Neural progenitor cell (in vitro differentiated cells): ENCODE results near the gene FAF1. TPM values are rescaled to one million over a fixed set of nuclear protein-coding genes. Genes with fewer than 3 reads are reported as not detected.

ENCODE experiments used
- DNase-seq: peaks from one replicate; pipeline ENCODE4 v3.0.0-alpha.2; 2016; ENCODE audit warnings: low spot score
- H2AFZ ChIP-seq: fragments of 200-600 bp; sonication (generic); replicated peaks from 2 replicates; pipeline ENCODE4 v1.6.1; 2016; ENCODE audit warnings: antibody characterized with exemption
- H3F3A ChIP-seq: fragments of 200-600 bp; sonication (generic); 2 replicates; pipeline ENCODE4 v1.6.1; 2016; ENCODE audit warnings: antibody characterized with exemption, low read depth
- H3K27ac ChIP-seq: fragments of 200-600 bp; sonication (generic); 2 replicates; pipeline ENCODE4 v1.5.1; 2016; ENCODE audit warnings: mild to moderate bottlenecking
- H3K27me3 ChIP-seq: fragments of 200-600 bp; sonication (generic); 2 replicates; pipeline ENCODE4 v1.6.1; 2016; ENCODE audit warnings: mild to moderate bottlenecking, moderate library complexity
- H3K36me3 ChIP-seq: fragments of 200-600 bp; sonication (generic); 2 replicates; pipeline ENCODE4 v1.5.1; 2016
- H3K4me1 ChIP-seq: fragments of 200-600 bp; sonication (generic); 2 replicates; pipeline ENCODE4 v1.6.1; 2016; ENCODE audit warnings: mixed run types
- H3K4me2 ChIP-seq: fragments of 200-600 bp; sonication (generic); 2 replicates; pipeline ENCODE4 v1.6.1; 2016
- H3K4me3 ChIP-seq: fragments of 200-600 bp; sonication (generic); 2 replicates; pipeline ENCODE4 v1.5.1; 2016
- H3K79me2 ChIP-seq: fragments of 200-600 bp; sonication (generic); 2 replicates; pipeline ENCODE4 v1.6.1; 2016; ENCODE audit warnings: low read depth
- H3K9ac ChIP-seq: fragments of 200-600 bp; sonication (generic); 2 replicates; pipeline ENCODE4 v1.6.1; 2016
- H3K9me3 ChIP-seq: fragments of 200-600 bp; sonication (generic); 2 replicates; pipeline ENCODE4 v1.5.1; 2016; ENCODE audit warnings: low read depth
- H4K20me1 ChIP-seq: fragments of 200-600 bp; sonication (generic); 2 replicates; pipeline ENCODE4 v1.6.1; 2016; ENCODE audit warnings: low read depth
- H3K27ac Mint-ChIP-seq: 3 replicates; pipeline ENCODE4 v1.8.0; 2021; ENCODE audit warnings: mixed read lengths
- H3K27me3 Mint-ChIP-seq: 2 replicates; pipeline ENCODE4 v1.8.0; 2022; ENCODE audit warnings: low read depth, mild to moderate bottlenecking, inconsistent platforms, moderate library complexity, mixed read lengths; ENCODE audit not compliant: insufficient read depth
- H3K36me3 Mint-ChIP-seq: 3 replicates; pipeline ENCODE4 v1.8.0; 2021; ENCODE audit warnings: mixed read lengths
- H3K4me1 Mint-ChIP-seq: 3 replicates; pipeline ENCODE4 v1.8.0; 2021; ENCODE audit warnings: mixed read lengths
- H3K4me3 Mint-ChIP-seq: 3 replicates; pipeline ENCODE4 v1.8.0; 2021; ENCODE audit warnings: mild to moderate bottlenecking, moderate library complexity, mixed read lengths
- H3K9me3 Mint-ChIP-seq: 3 replicates; pipeline ENCODE4 v1.8.0; 2020; ENCODE audit warnings: mixed read lengths
- EZH2 ChIP-seq: fragments of 200-600 bp; sonication (generic); IDR thresholded peaks from 2 replicates; pipeline ENCODE4 v1.6.1; 2017; ENCODE audit warnings: antibody characterized with exemption, mild to moderate bottlenecking, moderate library complexity
- EZH2phosphoT487 ChIP-seq: fragments of 200-600 bp; sonication (generic); IDR thresholded peaks from 2 replicates; pipeline ENCODE4 v1.6.1; 2017; ENCODE audit warnings: antibody characterized with exemption
- total RNA-seq: library from RNA; depleted of rRNA; stranded (reverse); fragments of >200 nt; gene quantifications from 2 replicates; pipeline ENCODE4 v1.2.3, GENCODE V29; 2015; ENCODE audit warnings: low replicate concordance
- TF ChIP-seq, protein P1 (sequence below): fragments of 200-600 bp; sonication (generic); IDR thresholded peaks from 2 replicates; pipeline ENCODE4 v1.5.1; 2017; ENCODE audit warnings: antibody characterized with exemption, mild to moderate bottlenecking

FAF1 gene
- total RNA-seq, 1 donor from 2014 or later = 103 TPM

DNA sequence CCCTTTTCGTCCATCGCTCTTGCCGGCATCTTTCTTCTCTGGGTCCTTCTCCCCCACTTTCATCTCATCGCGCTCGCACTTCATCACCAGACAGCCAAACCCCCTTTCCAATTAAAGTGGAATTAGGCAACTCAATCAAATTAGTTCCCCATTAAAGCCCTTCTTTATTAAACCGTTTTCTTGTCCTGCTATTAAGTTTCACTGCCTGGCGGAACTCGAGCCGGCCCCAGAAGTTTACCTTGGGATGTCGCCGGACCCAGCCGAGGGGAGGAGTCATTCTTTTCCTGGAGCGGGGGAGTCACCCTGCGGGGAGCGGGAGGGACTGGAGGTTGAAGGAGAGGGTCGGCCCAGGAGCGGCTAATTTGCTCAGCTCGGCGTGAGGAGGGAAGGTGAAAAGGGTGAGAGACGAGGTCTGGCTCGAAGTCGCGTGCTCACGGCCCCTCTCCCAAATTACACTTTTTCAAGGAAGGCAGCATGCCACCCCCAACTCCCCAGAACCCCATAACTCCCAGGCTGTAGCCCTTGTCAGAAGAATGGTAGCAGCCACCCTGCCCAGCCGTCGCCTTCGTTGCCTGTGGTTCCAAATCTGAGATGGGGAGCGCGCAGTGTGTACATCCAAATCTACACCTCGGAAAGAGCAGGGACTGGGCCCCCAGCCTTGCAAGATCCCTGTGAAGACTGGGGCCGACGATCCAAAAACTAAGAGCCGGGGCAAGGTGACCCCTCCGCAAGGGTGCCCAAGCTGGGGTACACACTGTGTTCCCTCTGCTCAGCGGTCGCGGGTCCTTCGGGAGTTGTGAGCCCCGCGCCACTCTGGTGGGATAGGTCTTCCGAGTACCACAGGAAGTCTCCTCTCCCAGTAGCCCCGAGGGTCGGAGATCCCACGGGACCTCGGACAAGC lies 543.3 kb downstream of the FAF1 start:
- H3K27ac Mint-ChIP-seq = no peak overlapping the region

DNA sequence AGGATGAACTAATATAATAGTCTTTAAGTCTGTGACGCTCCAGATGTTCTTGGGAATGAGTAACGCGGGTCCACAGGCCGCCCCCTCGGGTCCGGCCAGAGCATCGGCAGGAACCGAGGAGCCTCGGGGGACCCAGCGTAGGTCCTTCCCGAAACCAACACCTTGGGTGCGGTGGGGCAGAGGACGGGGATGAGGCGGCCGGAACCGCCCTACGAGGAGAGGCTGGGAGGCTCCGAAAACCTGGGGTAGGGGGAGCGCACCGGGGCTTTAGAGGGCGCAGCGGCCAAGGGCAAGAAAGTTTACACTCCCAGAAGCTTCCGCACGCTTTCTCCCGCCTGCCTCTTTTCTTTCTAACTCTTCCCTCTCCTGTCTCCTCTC lies 543.9 kb downstream of the FAF1 start:
- Histone ChIP-seq H3K27me3 (peaks cover 100% of the 10 kb centered on the region), H3F3A (peaks cover 31% of the 10 kb centered on the region), H3K4me2 (peak overlapping the region; percentile 69), H3K79me2 (no peaks in the 10 kb centered on the region), H4K20me1 (peaks cover 50% of the 10 kb centered on the region), H3K4me3 (peak overlapping the region; percentile 24), H3K27ac (no peak overlapping the region), H3K36me3 (no peaks in the 10 kb centered on the region), H2AFZ (no peak overlapping the region), H3K4me1 (peaks cover 16% of the 10 kb centered on the region), H3K9ac (no peak overlapping the region), H3K9me3 (no peaks in the 10 kb centered on the region)
- Mint-ChIP-seq H3K4me1 (peaks cover 23% of the 10 kb centered on the region), H3K4me3 (peak overlapping the region; percentile 53), H3K36me3 (peaks cover 7% of the 10 kb centered on the region), H3K9me3 (peaks cover 8% of the 10 kb centered on the region), H3K27ac (no peak overlapping the region), H3K27me3 (peaks cover 67% of the 10 kb centered on the region)
- DNase-seq = peak; percentile 9
- no peak for TF ChIP-seq EZH2phosphoT487
- peak; percentile 75 for TF ChIP-seq EZH2

More for the DNA sequence above, 543.3 kb downstream of the FAF1 start:
- Histone ChIP-seq H3K36me3 (no peaks in the 10 kb centered on the region), H3F3A (peaks cover 31% of the 10 kb centered on the region), H3K79me2 (no peaks in the 10 kb centered on the region), H3K4me1 (peaks cover 16% of the 10 kb centered on the region), H4K20me1 (peaks cover 55% of the 10 kb centered on the region), H3K9ac (no peak overlapping the region), H2AFZ (no peak overlapping the region), H3K9me3 (no peaks in the 10 kb centered on the region), H3K27ac (no peak overlapping the region), H3K27me3 (peaks cover 100% of the 10 kb centered on the region), H3K4me2 (peak overlapping the region; percentile 69), H3K4me3 (peak overlapping the region; percentile 23)
- H3K9me3 Mint-ChIP-seq = peaks cover 8% of the 10 kb centered on the region
- peak; percentile 78 for TF ChIP-seq EZH2phosphoT487
- peak; percentile 74 for TF ChIP-seq EZH2
- TF ChIP-seq, protein P1, sequence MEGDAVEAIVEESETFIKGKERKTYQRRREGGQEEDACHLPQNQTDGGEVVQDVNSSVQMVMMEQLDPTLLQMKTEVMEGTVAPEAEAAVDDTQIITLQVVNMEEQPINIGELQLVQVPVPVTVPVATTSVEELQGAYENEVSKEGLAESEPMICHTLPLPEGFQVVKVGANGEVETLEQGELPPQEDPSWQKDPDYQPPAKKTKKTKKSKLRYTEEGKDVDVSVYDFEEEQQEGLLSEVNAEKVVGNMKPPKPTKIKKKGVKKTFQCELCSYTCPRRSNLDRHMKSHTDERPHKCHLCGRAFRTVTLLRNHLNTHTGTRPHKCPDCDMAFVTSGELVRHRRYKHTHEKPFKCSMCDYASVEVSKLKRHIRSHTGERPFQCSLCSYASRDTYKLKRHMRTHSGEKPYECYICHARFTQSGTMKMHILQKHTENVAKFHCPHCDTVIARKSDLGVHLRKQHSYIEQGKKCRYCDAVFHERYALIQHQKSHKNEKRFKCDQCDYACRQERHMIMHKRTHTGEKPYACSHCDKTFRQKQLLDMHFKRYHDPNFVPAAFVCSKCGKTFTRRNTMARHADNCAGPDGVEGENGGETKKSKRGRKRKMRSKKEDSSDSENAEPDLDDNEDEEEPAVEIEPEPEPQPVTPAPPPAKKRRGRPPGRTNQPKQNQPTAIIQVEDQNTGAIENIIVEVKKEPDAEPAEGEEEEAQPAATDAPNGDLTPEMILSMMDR = no peak
- peak; percentile 61 for DNase-seq
- H3K4me1 Mint-ChIP-seq = peaks cover 23% of the 10 kb centered on the region
- peaks cover 72% of the 10 kb centered on the region for H3K27me3 Mint-ChIP-seq
- H3K4me3 Mint-ChIP-seq = peak overlapping the region; percentile 42
- peaks cover 7% of the 10 kb centered on the region for H3K36me3 Mint-ChIP-seq

DNA sequence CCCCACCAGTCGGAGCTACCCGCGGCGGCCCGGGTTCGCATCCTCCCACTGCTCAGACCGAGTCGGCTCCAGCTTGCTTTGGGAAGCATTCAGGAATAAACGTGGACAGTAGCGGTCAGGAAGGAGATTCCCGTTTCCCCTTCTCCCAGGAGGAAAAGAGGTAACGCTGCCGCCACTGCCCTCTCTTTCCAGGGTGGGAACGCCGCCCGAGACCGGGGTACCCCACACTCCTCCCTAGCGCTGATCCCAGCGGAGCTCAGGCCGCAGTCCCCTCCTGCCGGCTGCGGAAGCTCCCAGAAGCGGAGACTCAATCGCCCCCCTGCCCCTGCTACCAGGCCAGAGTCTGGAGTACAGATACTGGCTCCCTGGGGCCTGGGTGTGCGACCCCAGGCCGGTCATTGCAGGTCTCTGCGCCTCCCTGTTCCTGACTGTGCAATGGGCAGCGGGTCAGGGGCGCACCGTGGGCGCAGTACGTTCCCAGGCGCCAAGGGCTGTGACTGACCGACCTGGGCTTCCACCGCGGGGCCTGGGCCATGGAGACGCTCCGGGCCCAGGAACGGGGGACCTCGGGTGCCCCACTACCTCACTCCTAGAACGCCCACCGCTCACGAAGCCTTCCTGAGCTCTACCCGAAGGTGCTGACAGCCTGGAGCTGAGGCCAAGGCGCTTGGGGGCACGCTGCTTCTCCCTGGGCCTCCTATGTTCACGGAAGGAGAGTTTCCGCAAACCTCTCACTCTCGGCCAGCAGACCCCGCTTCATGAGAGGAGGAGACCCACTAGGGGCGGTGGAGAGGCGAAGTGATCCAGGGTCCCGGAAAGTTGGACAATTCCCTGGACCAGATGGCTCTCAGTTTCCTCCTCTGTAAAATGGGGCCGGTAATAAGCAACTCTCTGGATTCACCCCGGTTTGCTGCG lies 544.6 kb downstream of the FAF1 start:
- peak overlapping the region; percentile 24 for H3K4me3 ChIP-seq
- no peaks in the 10 kb centered on the region for H3K79me2 ChIP-seq
- DNase-seq = peak; percentile 57
- Mint-ChIP-seq H3K27me3 (peaks cover 65% of the 10 kb centered on the region), H3K36me3 (peaks cover 7% of the 10 kb centered on the region), H3K9me3 (peaks cover 8% of the 10 kb centered on the region), H3K27ac (no peak overlapping the region), H3K4me1 (peaks cover 22% of the 10 kb centered on the region), H3K4me3 (peak overlapping the region; percentile 53)
- peaks cover 25% of the 10 kb centered on the region for H3F3A ChIP-seq
- H3K9ac ChIP-seq = no peak overlapping the region
- no peak overlapping the region for H3K27ac ChIP-seq
- no peaks in the 10 kb centered on the region for H3K36me3 ChIP-seq
- no peaks in the 10 kb centered on the region for H3K9me3 ChIP-seq
- H3K4me1 ChIP-seq = peaks cover 13% of the 10 kb centered on the region
- H3K4me2 ChIP-seq = peak overlapping the region; percentile 69
- peak; percentile 76 for TF ChIP-seq EZH2
- peak; percentile 89 for TF ChIP-seq EZH2phosphoT487
- TF ChIP-seq, protein P1 = peak; percentile 39
- peak overlapping the region; percentile 50 for H2AFZ ChIP-seq
- H3K27me3 ChIP-seq = peaks cover 100% of the 10 kb centered on the region
- peaks cover 43% of the 10 kb centered on the region for H4K20me1 ChIP-seq
